HCT116 (cell line): ENCODE results near the gene VMAC. TPM values are rescaled to one million over a fixed set of nuclear protein-coding genes. Genes with fewer than 3 reads are reported as not detected.

Experiments used
- ATAC-seq: fragments of 200-7000 bp; cut with Tn5 transposase; 2 replicates; pipeline ENCODE4 v1.9.1; 2020; ENCODE audit warnings: mild to moderate bottlenecking, moderate library complexity
- BruUV-seq: library from RNA; stranded (reverse); fragments of 400-500 nt; replicated peaks from 2 replicates; lab custom pipeline; 2021; lab: Mats Ljungman, UMichigan
- CTCF ChIA-PET: fragments of 300-600 bp; sonication (Branson Sonifier 250); formaldehyde crosslinking; loops from one replicate; lab custom pipeline; 2021; ENCODE audit warnings: antibody characterized with exemption; lab: Charles Lee
- POLR2A ChIA-PET: fragments of 300-600, 350-600 bp; sonication (Branson Sonifier 250); formaldehyde crosslinking; loops from one replicate; lab custom pipeline; 2021; ENCODE audit warnings: antibody characterized with exemption; lab: Charles Lee
- RAD21 ChIA-PET, 2 experiments: fragments of 300-600 bp; sonication (Branson Sonifier 250); formaldehyde crosslinking; loops; one replicate each; lab custom pipeline; 2023; ENCODE audit warnings: low total read pairs in 2 of 2; ENCODE audit not compliant: uncharacterized antibody in 2 of 2, unreplicated experiment in 2 of 2, low non-redundant PET in 1 of 2; lab: Charles Lee
- DNase-seq: peaks from one replicate; pipeline ENCODE4 v3.0.0-alpha.2; 2010; ENCODE audit warnings: low read depth, low spot score
- H2AFZ ChIP-seq: fragments of 200-600 bp; shearing (Covaris generic), sonication (generic); 2 replicates; pipeline ENCODE4 v1.6.1; 2017; ENCODE audit warnings: low read depth, mixed run types, mixed read lengths, antibody characterized with exemption, low read length; ENCODE audit not compliant: poor library complexity, severe bottlenecking
- H3K27ac ChIP-seq: 2 replicates; pipeline ENCODE4 v1.5.1; 2012; ENCODE audit warnings: low read depth, low read length
- H3K27me3 ChIP-seq: fragments of 200-600 bp; sonication (generic); 2 replicates; pipeline ENCODE4 v1.6.1; 2016; ENCODE audit warnings: mixed run types, low read length, mixed read lengths; ENCODE audit not compliant: insufficient read depth
- H3K36me3 ChIP-seq, 2 experiments: fragments of 200-500 bp in 1 of 2; fragments of 200-600 bp in 1 of 2; sonication (Bioruptor generic) in 1 of 2; sonication (generic) in 1 of 2; 2 replicates each; pipeline versions ENCODE4 v1.5.1 to v1.6.1; 2014 to 2016; ENCODE audit warnings: low read length in 2 of 2, inconsistent platforms in 1 of 2, mixed read lengths in 1 of 2, mixed run types in 1 of 2; ENCODE audit not compliant: insufficient read depth in 2 of 2, control insufficient read depth in 1 of 2
- H3K4me1 ChIP-seq, 2 experiments: fragments of 200-600 bp in 1 of 2; sonication (generic) in 1 of 2; 2 replicates each; pipeline versions ENCODE4 v1.5.1 to v1.6.1; 2012 to 2017; ENCODE audit warnings: low read length in 2 of 2, inconsistent platforms in 1 of 2, mild to moderate bottlenecking in 1 of 2, mixed read lengths in 1 of 2, mixed run types in 1 of 2, moderate library complexity in 1 of 2; ENCODE audit not compliant: insufficient read depth in 2 of 2, control insufficient read depth in 1 of 2
- H3K4me2 ChIP-seq: fragments of 200-600 bp; sonication (generic); 2 replicates; pipeline ENCODE4 v1.6.1; 2017; ENCODE audit warnings: mixed run types, low read length, mixed read lengths
- H3K4me3 ChIP-seq, 2 experiments: fragments of 200-600 bp in 1 of 2; sonication (generic) in 1 of 2; replicated peaks in 1 of 2; 2 replicates each; pipeline ENCODE4 v1.5.1; 2011 to 2016; ENCODE audit warnings: low read length in 2 of 2, control low read depth in 1 of 2, low read depth in 1 of 2, mild to moderate bottlenecking in 1 of 2, mixed read lengths in 1 of 2, mixed run types in 1 of 2
- H3K79me2 ChIP-seq: fragments of 200-600 bp; sonication (generic); 2 replicates; pipeline ENCODE4 v1.6.1; 2017; ENCODE audit warnings: mild to moderate bottlenecking, mixed run types, low read length, moderate library complexity, mixed read lengths; ENCODE audit not compliant: insufficient read depth
- H3K9ac ChIP-seq: fragments of 200-600 bp; sonication (generic); 2 replicates; pipeline ENCODE4 v1.6.1; 2016; ENCODE audit warnings: low read length, mixed read lengths
- H3K9me2 ChIP-seq: fragments of 200-600 bp; sonication (generic), shearing (Covaris generic); 2 replicates; pipeline ENCODE4 v1.6.1; 2017; ENCODE audit warnings: mixed run types, mild to moderate bottlenecking, moderate library complexity; ENCODE audit not compliant: insufficient read depth
- H3K9me3 ChIP-seq, 2 experiments: fragments of 200-500 bp in 1 of 2; fragments of 200-600 bp in 1 of 2; sonication (Bioruptor generic) in 1 of 2; sonication (generic) in 1 of 2; 2 replicates each; pipeline ENCODE4 v1.6.1; 2014 to 2017; ENCODE audit warnings: low read length in 2 of 2, mixed read lengths in 2 of 2, inconsistent platforms in 1 of 2, low read depth in 1 of 2, mild to moderate bottlenecking in 1 of 2, mixed run types in 1 of 2, moderate library complexity in 1 of 2; ENCODE audit not compliant: control insufficient read depth in 1 of 2, insufficient read depth in 1 of 2
- H4K20me1 ChIP-seq: fragments of 200-600 bp; sonication (generic), shearing (Covaris generic); 2 replicates; pipeline ENCODE4 v1.6.1; 2017; ENCODE audit warnings: mixed run types, mild to moderate bottlenecking, moderate library complexity; ENCODE audit not compliant: insufficient read depth
- ELF1 ChIP-seq: IDR thresholded peaks from 2 replicates; pipeline ENCODE4 v1.6.1; 2012; ENCODE audit warnings: low read depth, borderline replicate concordance
- EZH2 ChIP-seq: fragments of 200-600 bp; sonication (generic); IDR thresholded peaks from 2 replicates; pipeline ENCODE4 v1.6.1; 2017; ENCODE audit warnings: antibody characterized with exemption, mixed run types
- EZH2phosphoT487 ChIP-seq: fragments of 200-600 bp; IDR thresholded peaks from 2 replicates; pipeline ENCODE4 v1.6.1; 2018; ENCODE audit warnings: antibody characterized with exemption, borderline replicate concordance
- FOSL1 ChIP-seq: IDR thresholded peaks from 2 replicates; pipeline ENCODE4 v1.6.1; 2012; ENCODE audit warnings: low read depth
- JUND ChIP-seq: IDR thresholded peaks from 2 replicates; pipeline ENCODE4 v1.6.1; 2012
- POLR2AphosphoS5 ChIP-seq: IDR thresholded peaks from 2 replicates; pipeline ENCODE4 v1.6.1; 2011; ENCODE audit warnings: mild to moderate bottlenecking, low read depth, low read length, moderate library complexity
- RAD21 ChIP-seq: IDR thresholded peaks from 2 replicates; pipeline ENCODE4 v1.6.1; 2012; ENCODE audit warnings: low read depth, mild to moderate bottlenecking
- TCF7L2 ChIP-seq: IDR thresholded peaks from 2 replicates; pipeline ENCODE4 v1.7.0; 2011; ENCODE audit warnings: borderline replicate concordance, inconsistent platforms; ENCODE audit not compliant: insufficient read depth, insufficient read length; ENCODE audit errors: extremely low read depth
- YY1 ChIP-seq: IDR thresholded peaks from 2 replicates; pipeline ENCODE4 v1.6.1; 2011; ENCODE audit warnings: low read length, low read depth, moderate library complexity, mild to moderate bottlenecking; ENCODE audit not compliant: insufficient replicate concordance; ENCODE audit errors: extremely low read depth
- ZFX ChIP-seq: fragments of 450-650 bp; IDR thresholded peaks from 2 replicates; pipeline ENCODE4 v1.6.1; 2017
- ZNF274 ChIP-seq: fragments of 200-500 bp; sonication (Bioruptor generic); IDR thresholded peaks from 2 replicates; pipeline ENCODE4 v1.6.1; 2014; ENCODE audit warnings: mild to moderate bottlenecking, low read depth, low read length, inconsistent platforms
- intact Hi-C: fragments of 100-400 bp; cut with micrococcal nuclease; formaldehyde crosslinking; loops from 2 replicates; pipeline ENCODE4 v1.10.0; 2022
- total RNA-seq: library from RNA; stranded (reverse); gene quantifications from one replicate; pipeline ENCODE4 v1.2.1, GENCODE V29; 2021; ENCODE audit not compliant: unreplicated experiment
- TF ChIP-seq, protein P1 (sequence below): IDR thresholded peaks from 2 replicates; pipeline ENCODE4 v1.6.1; 2011; ENCODE audit warnings: mild to moderate bottlenecking, low read length, moderate library complexity; ENCODE audit not compliant: insufficient replicate concordance; ENCODE audit errors: extremely low read depth

Gene VMAC
- total RNA-seq, 1 experiment from 2014 or later = 2.1 TPM

DNA sequence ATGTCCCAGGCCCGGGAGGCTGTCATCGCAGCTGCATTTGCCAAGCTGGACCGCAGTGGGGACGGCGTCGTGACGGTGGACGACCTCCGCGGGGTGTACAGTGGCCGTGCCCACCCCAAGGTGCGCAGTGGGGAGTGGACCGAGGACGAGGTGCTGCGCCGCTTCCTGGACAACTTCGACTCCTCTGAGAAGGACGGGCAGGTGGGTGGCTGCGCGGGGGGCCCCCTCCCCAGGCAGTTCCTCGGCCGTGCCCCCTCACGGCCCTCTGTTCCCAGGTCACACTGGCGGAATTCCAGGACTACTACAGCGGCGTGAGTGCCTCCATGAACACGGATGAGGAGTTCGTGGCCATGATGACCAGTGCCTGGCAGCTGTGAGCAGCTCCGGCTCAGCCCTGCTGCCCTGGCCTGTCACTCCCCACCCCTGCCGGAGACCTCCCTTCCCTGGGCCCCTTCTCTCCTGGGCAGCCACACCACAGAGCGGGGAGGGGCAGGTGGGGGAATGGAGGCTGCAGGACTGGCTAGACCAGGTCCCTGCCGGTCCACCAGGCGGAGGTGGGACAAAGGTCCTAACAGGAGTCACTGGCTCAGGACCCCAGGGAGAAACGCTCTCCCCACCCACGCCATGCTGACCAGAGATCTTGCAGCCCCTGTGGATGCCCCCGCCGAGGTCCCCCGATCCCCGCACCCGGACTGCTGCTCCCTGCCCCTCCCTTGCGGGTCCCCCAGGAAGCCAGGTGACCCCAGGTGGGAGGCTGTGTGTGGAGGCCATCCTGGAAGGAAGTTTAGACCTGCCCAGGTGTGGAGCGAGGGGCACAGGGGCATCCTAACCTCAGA, 10.5 kb downstream of the VMAC start:
- Histone ChIP-seq H3K36me3 (peaks cover 5 to 13% of the 10 kb centered on the region in 2 experiments; a peak in 3 of 4 replicates), H3K9ac (no peak overlapping the region), H3K9me3 (no peaks in the 10 kb centered on the region), H3K4me3 (no peak overlapping the region), H2AFZ (no peak overlapping the region), H3K4me2 (no peak overlapping the region), H4K20me1 (no peaks in the 10 kb centered on the region), H3K27ac (no peak overlapping the region), H3K79me2 (no peaks in the 10 kb centered on the region)
- ChIA-PET RAD21 (no interaction called here), POLR2A (interaction anchor here (0.6 kb wide), 1 partner anchor 75 kb away, joined by 3 read pairs; no protein-coding TSS in a partner anchor)
- DNase-seq = no peak
- no TSS peak for BruUV-seq
- TF ChIP-seq JUND (no peak), EZH2 (no peak), YY1 (no peak), TCF7L2 (no peak), ZNF274 (no peak), ELF1 (no peak), ZFX (no peak), POLR2AphosphoS5 (no peak), FOSL1 (no peak), EZH2phosphoT487 (no peak), RAD21 (no peak)
- TF ChIP-seq, protein P1, sequence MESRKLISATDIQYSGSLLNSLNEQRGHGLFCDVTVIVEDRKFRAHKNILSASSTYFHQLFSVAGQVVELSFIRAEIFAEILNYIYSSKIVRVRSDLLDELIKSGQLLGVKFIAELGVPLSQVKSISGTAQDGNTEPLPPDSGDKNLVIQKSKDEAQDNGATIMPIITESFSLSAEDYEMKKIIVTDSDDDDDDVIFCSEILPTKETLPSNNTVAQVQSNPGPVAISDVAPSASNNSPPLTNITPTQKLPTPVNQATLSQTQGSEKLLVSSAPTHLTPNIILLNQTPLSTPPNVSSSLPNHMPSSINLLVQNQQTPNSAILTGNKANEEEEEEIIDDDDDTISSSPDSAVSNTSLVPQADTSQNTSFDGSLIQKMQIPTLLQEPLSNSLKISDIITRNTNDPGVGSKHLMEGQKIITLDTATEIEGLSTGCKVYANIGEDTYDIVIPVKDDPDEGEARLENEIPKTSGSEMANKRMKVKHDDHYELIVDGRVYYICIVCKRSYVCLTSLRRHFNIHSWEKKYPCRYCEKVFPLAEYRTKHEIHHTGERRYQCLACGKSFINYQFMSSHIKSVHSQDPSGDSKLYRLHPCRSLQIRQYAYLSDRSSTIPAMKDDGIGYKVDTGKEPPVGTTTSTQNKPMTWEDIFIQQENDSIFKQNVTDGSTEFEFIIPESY = no peak
- TF ChIP-seq, all 23 proteins: peak for 0
- Histone ChIP-seq H3K4me1 (no peaks in the 10 kb centered on the region), H3K9me2 (no peaks in the 10 kb centered on the region), H3K27me3 (no peaks in the 10 kb centered on the region)
- peak; percentile 23 for ATAC-seq
- CTCF ChIA-PET = no interaction called here
- intact Hi-C loops = no loop called here
